HL-60 (cell line): ENCODE results near the gene AFF4.

Experiments used
- DNase-seq, 2 experiments: peaks; one replicate each; pipeline ENCODE4 v3.0.0-alpha.2; 2010 to 2020; ENCODE audit warnings: low read depth in 1 of 2, low spot score in 1 of 2
- H3K27ac ChIP-seq: fragments of 250-450 bp; sonication (Bioruptor Pico); replicated peaks from 2 replicates; pipeline ENCODE4 v1.5.1; 2020; ENCODE audit warnings: mild to moderate bottlenecking, moderate library complexity
- H3K27me3 ChIP-seq: fragments of 250-450 bp; sonication (Bioruptor Pico); 2 replicates; pipeline ENCODE4 v1.5.1; 2021; ENCODE audit warnings: mild to moderate bottlenecking, moderate library complexity; ENCODE audit not compliant: insufficient read depth, poor library complexity, severe bottlenecking
- H3K4me3 ChIP-seq: replicated peaks from 2 replicates; pipeline ENCODE4 v1.5.1; 2011; ENCODE audit warnings: mild to moderate bottlenecking, control low read depth, low read length; ENCODE audit not compliant: insufficient read depth
- GABPA ChIP-seq: IDR thresholded peaks from 2 replicates; pipeline ENCODE4 v1.6.1; 2012; ENCODE audit warnings: low read depth
- POLR2AphosphoS5 ChIP-seq: IDR thresholded peaks from 2 replicates; pipeline ENCODE4 v1.6.1; 2012; ENCODE audit warnings: low read depth
- SPI1 ChIP-seq: IDR thresholded peaks from 2 replicates; pipeline ENCODE4 v1.6.1; 2012; ENCODE audit warnings: low read depth, mild to moderate bottlenecking, borderline replicate concordance
- TF ChIP-seq, protein P1 (sequence below): IDR thresholded peaks from one replicate; pipeline ENCODE4 v1.5.1; 2011; ENCODE audit warnings: low read length, control low read depth, inconsistent platforms; ENCODE audit not compliant: insufficient read depth
- TF ChIP-seq, protein P2 (sequence below): IDR thresholded peaks from 2 replicates; pipeline ENCODE4 v1.6.1; 2012; ENCODE audit warnings: low read depth; ENCODE audit not compliant: insufficient replicate concordance

AFF4 gene

DNA sequence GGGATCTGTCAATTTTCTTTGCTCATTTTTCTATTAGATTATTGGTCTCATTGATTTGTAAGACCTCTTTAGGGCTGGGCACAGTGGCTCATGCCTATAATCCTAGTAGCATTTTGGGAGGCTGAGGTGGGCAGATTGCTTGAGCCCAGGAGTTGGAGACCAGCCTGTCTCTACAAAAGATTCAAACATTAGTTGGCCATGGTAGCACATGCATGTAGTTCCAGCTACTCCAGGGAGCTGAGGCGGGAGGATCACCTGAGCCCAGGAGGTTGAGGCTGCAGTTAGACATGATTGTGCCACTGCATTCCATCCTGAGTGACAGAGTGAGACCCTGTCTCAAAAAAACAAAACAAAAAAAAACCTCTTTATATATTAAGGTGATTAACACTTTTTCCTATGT, 126.6 kb downstream of the AFF4 start:
- H3K4me3 ChIP-seq = no peak overlapping the region
- TF ChIP-seq, protein P1, sequence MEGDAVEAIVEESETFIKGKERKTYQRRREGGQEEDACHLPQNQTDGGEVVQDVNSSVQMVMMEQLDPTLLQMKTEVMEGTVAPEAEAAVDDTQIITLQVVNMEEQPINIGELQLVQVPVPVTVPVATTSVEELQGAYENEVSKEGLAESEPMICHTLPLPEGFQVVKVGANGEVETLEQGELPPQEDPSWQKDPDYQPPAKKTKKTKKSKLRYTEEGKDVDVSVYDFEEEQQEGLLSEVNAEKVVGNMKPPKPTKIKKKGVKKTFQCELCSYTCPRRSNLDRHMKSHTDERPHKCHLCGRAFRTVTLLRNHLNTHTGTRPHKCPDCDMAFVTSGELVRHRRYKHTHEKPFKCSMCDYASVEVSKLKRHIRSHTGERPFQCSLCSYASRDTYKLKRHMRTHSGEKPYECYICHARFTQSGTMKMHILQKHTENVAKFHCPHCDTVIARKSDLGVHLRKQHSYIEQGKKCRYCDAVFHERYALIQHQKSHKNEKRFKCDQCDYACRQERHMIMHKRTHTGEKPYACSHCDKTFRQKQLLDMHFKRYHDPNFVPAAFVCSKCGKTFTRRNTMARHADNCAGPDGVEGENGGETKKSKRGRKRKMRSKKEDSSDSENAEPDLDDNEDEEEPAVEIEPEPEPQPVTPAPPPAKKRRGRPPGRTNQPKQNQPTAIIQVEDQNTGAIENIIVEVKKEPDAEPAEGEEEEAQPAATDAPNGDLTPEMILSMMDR = no peak
- no peak for TF ChIP-seq SPI1
- TF ChIP-seq POLR2AphosphoS5 = no peak
- TF ChIP-seq, protein P2, sequence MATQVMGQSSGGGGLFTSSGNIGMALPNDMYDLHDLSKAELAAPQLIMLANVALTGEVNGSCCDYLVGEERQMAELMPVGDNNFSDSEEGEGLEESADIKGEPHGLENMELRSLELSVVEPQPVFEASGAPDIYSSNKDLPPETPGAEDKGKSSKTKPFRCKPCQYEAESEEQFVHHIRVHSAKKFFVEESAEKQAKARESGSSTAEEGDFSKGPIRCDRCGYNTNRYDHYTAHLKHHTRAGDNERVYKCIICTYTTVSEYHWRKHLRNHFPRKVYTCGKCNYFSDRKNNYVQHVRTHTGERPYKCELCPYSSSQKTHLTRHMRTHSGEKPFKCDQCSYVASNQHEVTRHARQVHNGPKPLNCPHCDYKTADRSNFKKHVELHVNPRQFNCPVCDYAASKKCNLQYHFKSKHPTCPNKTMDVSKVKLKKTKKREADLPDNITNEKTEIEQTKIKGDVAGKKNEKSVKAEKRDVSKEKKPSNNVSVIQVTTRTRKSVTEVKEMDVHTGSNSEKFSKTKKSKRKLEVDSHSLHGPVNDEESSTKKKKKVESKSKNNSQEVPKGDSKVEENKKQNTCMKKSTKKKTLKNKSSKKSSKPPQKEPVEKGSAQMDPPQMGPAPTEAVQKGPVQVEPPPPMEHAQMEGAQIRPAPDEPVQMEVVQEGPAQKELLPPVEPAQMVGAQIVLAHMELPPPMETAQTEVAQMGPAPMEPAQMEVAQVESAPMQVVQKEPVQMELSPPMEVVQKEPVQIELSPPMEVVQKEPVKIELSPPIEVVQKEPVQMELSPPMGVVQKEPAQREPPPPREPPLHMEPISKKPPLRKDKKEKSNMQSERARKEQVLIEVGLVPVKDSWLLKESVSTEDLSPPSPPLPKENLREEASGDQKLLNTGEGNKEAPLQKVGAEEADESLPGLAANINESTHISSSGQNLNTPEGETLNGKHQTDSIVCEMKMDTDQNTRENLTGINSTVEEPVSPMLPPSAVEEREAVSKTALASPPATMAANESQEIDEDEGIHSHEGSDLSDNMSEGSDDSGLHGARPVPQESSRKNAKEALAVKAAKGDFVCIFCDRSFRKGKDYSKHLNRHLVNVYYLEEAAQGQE = no peak
- no peak for TF ChIP-seq GABPA
- no peak overlapping the region for H3K27ac ChIP-seq
- H3K27me3 ChIP-seq = no peaks in the 10 kb centered on the region
- DNase-seq = no peak

DNA sequence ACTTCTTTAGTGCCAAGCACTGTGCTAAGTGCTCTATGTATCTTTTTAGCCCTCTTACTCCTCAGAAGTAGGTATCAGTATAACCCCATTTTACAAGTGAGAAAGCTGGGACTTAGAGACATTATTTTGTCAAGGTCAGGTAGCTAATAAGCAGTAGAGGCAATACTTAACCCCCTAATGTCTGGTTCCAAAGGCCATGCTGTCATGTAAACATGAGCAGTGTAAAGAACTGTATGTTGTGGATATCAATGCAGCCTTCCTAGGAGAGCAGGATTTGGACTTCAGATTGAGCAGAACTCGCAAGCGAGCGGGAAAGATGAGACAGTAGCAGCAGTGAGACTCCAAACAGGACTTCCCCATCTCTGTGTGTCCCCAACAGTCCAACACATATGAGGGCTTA, 129.4 kb downstream of the AFF4 start:
- H3K27ac ChIP-seq = no peak overlapping the region
- no peak for TF ChIP-seq GABPA
- TF ChIP-seq, protein P2 = no peak
- TF ChIP-seq, protein P1 = no peak
- TF ChIP-seq POLR2AphosphoS5 = no peak
- TF ChIP-seq SPI1 = no peak
- DNase-seq = no peak
- no peak overlapping the region for H3K4me3 ChIP-seq
- H3K27me3 ChIP-seq = no peaks in the 10 kb centered on the region

DNA sequence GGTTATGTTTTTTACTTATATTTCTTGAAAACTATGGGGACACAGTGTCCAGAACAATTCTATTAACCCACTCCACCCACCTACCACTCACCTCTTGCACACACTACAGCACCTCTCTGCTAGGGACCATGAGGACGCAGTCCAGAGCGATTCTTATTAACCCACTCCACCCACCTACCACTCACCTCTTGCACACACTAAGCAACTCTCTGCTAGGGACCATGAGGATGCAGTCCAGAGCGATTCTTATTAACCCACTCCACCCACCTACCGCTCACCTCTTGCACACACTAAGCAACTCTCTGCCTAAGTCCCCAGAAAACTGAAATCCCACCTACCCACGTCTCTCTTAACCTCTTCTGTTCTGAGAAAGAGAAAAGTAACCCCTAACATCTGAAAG, 130.8 kb downstream of the AFF4 start:
- TF ChIP-seq POLR2AphosphoS5 (no peak), GABPA (no peak), SPI1 (no peak)
- TF ChIP-seq, protein P2 = no peak
- TF ChIP-seq, protein P1 = no peak
- Histone ChIP-seq H3K27me3 (no peaks in the 10 kb centered on the region), H3K4me3 (no peak overlapping the region), H3K27ac (no peak overlapping the region)
- no peak for DNase-seq
